ENCODE measurements around the gene GREM2.

The GREM2 gene

GRCh38 chr1:240497908-240498307 is 114.0 kb downstream of the GREM2 start:
- no peak for DNase-seq

DNA sequence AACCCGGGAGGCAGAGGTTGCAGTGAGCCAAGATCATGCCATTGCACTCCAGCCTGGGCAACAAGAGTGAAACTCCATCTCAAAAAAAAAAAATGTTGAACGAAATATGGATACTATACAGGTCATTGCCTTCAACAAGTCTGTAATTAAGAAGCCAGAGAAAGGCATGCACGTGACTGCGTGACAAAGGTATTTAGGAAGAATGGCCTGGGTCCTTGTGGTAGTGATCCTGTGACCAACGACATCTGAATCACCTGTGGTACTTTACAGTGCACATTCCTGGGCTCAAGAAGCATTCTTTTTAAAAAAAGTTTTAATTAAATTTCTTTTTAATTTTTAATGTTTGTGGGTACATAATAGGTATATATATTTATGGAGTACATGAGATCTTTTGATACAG is 115.0 kb downstream of the GREM2 start:
- DNase-seq: no peak

DNA sequence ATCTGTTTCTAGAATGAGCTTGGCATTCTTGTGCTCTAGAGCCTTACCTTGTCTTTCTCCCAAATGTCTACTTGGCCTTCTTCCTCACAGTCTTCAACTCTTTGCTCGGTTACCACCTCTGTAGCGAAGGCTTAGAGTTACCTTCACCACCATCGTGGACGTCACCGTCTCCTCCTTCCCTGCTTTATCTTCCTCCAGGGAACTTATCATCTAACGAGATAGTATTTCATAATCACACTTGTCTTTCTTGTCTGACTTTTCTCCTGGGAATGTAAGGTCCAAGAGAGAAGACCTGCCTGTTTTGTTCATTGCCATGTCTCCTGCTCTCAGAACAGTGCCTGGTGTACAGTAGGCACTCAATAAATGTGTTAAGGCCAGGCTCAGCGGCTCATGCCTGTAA is 115.6 kb downstream of the GREM2 start:
- DNase-seq: no peak

GRCh38 chr1:240495601-240496000 is 116.4 kb downstream of the GREM2 start:
- DNase-seq: no peak

DNA sequence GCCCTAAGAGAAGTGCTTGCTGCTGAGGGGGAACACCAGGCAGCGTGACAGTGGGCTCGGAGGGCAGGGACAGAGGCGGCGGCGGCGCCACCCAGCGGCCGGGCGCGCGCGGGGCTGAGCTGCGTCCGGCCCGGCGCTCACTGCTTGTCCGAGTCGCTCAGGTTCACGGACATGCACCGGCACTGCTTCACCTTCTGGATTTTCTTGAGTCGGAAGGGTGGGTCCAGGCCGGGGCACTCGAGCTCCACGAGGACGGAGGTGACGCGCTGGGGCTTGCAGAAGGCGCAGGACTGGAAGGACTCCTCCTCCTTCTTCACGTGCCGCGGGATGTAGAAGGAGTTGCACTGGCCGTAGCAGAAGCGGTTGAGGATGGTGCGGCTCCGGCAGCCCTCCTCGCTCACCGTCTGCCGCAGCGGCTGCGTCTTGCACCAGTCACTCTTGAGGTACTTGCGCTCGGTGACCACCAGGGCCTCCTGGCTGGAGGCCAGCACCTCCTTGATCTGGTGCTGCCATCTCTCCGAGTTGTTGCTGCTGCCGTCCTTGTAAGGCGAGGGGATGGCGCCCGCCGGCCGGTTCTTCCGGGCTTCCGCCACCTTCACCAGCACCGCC is 119.0 kb downstream of the GREM2 start:
- DNase-seq: peak; percentile 12

GRCh38 chr1:240491796-240492195 is 120.2 kb downstream of the GREM2 start:
- no peak for DNase-seq

DNA sequence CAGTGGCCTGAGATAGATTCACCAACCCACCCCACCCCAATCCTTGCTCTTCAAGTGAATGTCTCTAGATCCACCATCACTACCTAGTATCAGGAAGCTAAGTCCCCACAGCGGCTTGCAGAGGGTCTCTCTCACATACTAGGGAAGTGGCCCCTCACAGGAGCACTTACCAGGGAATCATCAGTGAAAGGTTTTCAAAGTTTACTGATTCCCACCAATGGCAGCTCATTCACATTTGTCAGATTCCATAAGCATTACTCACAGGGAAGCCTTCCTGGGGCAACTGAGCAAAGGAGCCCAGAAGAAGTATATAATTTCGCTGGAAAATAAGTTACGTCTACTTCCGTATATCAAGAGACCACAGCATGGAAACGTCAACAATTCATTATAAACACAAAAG is 120.8 kb downstream of the GREM2 start:
- DNase-seq: peak; percentile 61

DNA sequence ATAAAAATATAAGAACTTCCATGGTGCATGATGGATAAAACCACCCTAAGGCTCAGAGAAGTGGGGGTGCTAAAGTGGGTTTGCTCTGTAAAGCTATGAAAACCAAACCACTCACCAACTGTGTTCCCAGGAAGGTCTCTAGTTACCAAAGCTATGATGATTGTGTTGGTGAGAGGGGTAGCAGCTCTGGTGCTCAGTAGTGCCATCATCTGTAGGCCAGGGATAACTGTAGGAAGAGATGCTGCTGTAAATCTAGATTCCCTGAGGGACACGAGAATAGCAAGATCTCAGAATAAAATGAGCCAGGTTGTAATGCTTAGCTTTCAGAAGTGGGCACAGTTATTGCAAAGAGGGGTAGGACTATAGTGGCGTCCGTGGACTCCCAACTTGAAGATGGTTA is 124.5 kb downstream of the GREM2 start:
- no peak for DNase-seq

GRCh38 chr1:240486611-240487010 is 125.3 kb downstream of the GREM2 start:
- peak; percentile 31 for DNase-seq

GRCh38 chr1:240484804-240485443 is 127.0 kb downstream of the GREM2 start:
- DNase-seq: no peak

DNA sequence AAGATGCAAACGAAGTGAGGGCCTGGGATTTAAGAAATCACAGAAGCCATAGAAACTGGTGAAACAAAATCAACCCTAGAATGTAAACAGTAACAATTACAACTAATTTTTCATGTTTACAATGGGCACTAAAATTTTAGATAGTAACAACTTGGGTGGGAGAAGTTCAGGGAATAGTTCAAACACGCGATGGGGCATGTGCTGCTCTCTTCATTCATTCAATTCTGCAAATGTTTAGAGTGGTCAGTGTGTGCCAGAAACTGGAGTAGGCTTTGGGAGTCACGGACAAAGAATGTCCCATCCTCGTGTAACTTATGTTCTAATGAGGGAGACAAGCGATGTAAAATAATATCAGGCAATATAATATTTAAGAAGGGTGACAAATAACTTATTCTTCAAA is 133.4 kb downstream of the GREM2 start:
- no peak for DNase-seq

- DNase-seq: no peak
These were observed 136.1 kb downstream of the GREM2 start for GRCh38 chr1:240475832-240476231.

GRCh38 chr1:240474133-240474614 is 137.8 kb downstream of the GREM2 start:
- peak; percentile 49 for DNase-seq

- DNase-seq: no peak
These were observed 143.3 kb downstream of the GREM2 start for GRCh38 chr1:240468656-240469055.

GRCh38 chr1:240467895-240468294 is 144.1 kb downstream of the GREM2 start:
- no peak for DNase-seq

- no peak for DNase-seq
These were observed 145.4 kb downstream of the GREM2 start for GRCh38 chr1:240466509-240466908.

GRCh38 chr1:240465531-240465940 is 146.4 kb downstream of the GREM2 start:
- DNase-seq: no peak

DNA sequence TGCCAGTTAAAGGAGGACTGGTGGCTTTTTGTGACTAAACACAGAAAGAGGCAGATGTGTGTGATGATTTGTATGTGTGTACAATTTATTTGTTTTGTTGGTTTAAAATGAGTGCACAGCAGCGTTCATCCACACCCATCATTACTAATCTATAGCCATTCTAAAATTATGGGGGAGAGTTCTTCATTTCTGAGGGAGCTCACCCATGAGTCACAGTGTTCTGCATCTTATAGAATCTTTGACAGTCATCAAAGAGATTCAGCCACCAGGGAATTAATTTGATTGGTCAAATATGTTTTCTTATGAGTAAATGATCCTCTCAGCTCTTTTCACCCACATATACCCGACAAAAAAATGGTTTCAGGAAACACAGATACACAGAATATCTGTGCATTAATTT is 147.9 kb downstream of the GREM2 start:
- DNase-seq: no peak

DNA sequence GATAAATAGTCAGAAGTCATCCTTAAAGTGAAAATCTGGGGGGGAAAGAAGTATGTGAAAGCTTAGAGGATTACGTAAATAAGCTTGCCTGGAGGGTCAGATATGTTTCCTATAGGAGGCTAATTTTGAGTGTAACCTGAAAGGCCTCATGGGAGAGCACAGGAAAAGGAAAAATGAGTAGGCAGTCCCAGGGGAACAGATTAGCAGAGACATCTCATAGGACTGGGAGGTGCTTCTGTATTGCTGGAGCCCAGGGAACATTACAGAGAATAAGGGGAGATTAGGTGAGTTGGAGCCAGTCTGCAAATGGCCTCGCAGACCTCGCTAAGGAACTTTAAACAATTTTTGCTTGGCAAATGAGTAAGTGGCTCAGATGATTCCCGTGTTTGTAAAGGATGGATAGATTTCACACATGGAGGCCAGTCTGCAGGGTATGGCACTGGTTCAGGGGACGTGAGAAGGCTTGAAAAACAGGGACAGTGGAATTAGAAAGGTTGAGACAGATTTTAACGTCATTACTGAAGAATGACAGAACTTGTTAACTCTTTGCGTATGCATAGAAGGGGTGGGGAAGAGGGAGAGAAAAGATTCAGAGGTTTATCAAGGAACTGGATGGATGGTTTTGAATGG is 149.1 kb downstream of the GREM2 start:
- no peak for DNase-seq

DNA sequence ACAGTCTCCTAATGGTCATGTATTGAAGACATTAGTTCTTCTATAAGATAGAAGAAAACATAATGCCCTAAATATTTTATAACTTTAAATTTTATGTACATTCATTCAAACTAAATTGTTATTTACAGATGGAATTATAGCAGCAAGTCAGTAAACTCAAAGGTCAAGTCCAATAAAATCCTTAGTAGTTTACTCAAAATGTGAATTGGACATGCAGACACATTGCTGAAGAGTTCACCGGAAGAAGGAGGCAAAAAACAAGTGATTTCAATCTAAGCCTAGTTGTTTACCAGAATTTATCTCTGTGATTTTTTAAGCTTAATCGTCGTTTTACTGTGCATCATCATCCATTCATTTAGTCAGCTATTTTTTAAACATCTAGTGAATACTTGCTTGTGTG is 149.7 kb downstream of the GREM2 start:
- DNase-seq: no peak

DNA sequence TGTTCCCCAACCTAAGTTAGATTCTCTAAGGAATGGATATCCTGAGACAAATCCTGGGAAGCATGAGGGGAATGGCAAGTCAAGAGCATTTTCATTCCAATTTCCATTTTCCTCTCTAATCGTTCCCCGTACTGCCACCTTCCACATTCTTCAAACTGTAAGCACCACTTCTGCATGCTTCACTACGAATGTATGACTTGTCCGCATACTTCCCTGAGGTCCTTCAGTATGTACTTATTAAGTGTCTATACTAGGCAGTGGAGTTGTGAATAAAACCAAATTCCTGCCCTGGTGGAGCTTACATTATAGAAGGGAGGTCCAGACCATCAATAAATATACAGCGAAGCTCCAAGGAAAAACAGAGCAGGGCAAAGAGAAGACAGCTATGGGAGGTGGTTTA is 154.8 kb downstream of the GREM2 start:
- DNase-seq: no peak

- no peak for DNase-seq
These were observed 156.6 kb downstream of the GREM2 start for GRCh38 chr1:240455228-240455821.

GRCh38 chr1:240445369-240445768 is 166.6 kb downstream of the GREM2 start:
- no peak for DNase-seq

- DNase-seq: no peak
These were observed 170.3 kb downstream of the GREM2 start for GRCh38 chr1:240441669-240442068.
